Activated naive CD8-positive, alpha-beta T cell treated with anti-CD3 and anti-CD28 coated beads, Interleukin-2, amount 50 U/mL, for 24 hours (primary cell): ENCODE results near the gene RARA.
A peak's percentile ranks its signal among the peaks of the same experiment; 100 is the strongest.
"Not testable (repeated sequence)": the region's sequence is repeated elsewhere in the genome, so short reads cannot be mapped to it uniquely, and the experiment has no call there.

ENCODE experiments used
- ATAC-seq: fragments of 150-1000 bp; cut with Tn5 transposase; one replicate; pipeline ENCODE4 v1.10.0; 2021
- DNase-seq: peaks from one replicate; pipeline ENCODE4 v3.0.0; 2021
- H3K27ac Mint-ChIP-seq: one replicate; pipeline ENCODE4 v1.8.0; 2021; ENCODE audit warnings: mild to moderate bottlenecking, mixed read lengths
- H3K27me3 Mint-ChIP-seq: one replicate; pipeline ENCODE4 v1.8.0; 2021; ENCODE audit warnings: mixed read lengths
- H3K36me3 Mint-ChIP-seq: one replicate; pipeline ENCODE4 v1.8.0; 2021; ENCODE audit warnings: low read depth, mixed read lengths
- H3K4me1 Mint-ChIP-seq: one replicate; pipeline ENCODE4 v1.8.0; 2021; ENCODE audit warnings: mixed read lengths
- H3K4me3 Mint-ChIP-seq: one replicate; pipeline ENCODE4 v1.8.0; 2021; ENCODE audit warnings: mild to moderate bottlenecking, moderate library complexity, mixed read lengths
- H3K9me3 Mint-ChIP-seq: one replicate; pipeline ENCODE4 v1.8.0; 2021; ENCODE audit warnings: mixed read lengths

The RARA gene

GRCh38 chr17:40366861-40367518 lies 58.0 kb downstream of the RARA start:
- Mint-ChIP-seq H3K27ac (no peak overlapping the region), H3K27me3 (peaks cover 9% of the 10 kb centered on the region), H3K4me3 (no peak overlapping the region), H3K9me3 (no peaks in the 10 kb centered on the region), H3K36me3 (no peaks in the 10 kb centered on the region), H3K4me1 (peaks cover 11% of the 10 kb centered on the region)
- no peak for ATAC-seq
- DNase-seq = no peak

GRCh38 chr17:40367728-40368127 lies 58.7 kb downstream of the RARA start:
- not testable (repeated sequence) for H3K9me3 Mint-ChIP-seq, H3K27ac Mint-ChIP-seq, DNase-seq, H3K27me3 Mint-ChIP-seq, ATAC-seq, H3K4me3 Mint-ChIP-seq, H3K36me3 Mint-ChIP-seq
- H3K4me1 Mint-ChIP-seq = peaks cover 14% of the 10 kb centered on the region

DNA sequence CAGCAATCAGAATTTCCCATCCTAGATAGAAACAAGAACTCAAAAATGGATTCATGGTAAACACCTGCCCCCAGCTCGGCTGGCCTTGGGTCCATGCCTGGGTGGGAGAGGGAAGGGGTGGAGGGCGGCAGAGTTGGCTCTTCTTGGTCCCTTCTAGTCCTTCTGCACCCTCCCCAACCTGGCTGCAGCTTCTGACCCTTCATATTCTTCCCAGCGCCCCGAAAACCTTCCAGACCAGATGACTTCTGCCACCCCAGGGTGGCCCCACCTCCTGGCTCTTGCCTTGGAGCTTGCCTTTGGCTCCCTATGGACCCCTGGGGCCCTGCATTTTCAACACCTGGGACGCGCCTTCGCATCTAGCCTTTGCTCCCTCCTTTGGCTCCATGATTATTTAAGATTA lies 60.9 kb downstream of the RARA start:
- Mint-ChIP-seq H3K27me3 (no peaks in the 10 kb centered on the region), H3K9me3 (no peaks in the 10 kb centered on the region), H3K27ac (no peak overlapping the region), H3K4me1 (peaks cover 34% of the 10 kb centered on the region), H3K36me3 (no peaks in the 10 kb centered on the region), H3K4me3 (no peak overlapping the region)
- DNase-seq (no peak), ATAC-seq (no peak)

DNA sequence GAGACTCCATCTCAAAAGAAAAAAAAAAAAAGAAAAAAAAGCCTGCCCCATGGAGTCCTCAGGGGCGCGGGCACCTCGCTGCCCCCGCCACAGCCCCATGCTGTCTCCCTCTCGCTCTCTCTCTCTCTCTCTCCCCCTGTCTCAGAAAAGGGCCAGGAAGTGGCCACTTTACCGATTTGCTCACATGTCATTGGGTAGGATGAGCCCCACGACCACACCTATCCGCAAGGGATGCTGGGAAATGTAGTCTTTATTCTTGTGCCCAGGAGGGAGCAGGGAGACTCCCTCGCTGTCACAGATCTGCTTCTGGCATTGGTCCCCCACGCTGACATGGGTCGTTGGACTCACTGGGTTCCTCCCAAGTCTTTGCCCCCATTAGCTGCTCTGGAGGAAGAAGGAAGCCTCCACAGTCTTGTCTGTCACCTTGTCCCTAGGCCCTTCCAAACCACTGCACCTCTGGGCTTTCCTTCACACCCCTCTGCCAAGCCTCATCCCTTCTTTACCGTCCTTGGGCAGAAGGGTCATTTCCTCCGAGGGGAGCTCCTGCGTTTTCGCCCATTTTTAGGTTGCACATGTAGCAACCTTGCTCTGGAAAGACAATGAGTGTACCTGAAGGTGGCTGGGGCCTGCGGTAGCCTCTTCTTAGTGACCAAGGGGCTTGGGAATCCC lies 62.4 kb downstream of the RARA start:
- ATAC-seq (peak; percentile 47), DNase-seq (no peak)
- H3K36me3 Mint-ChIP-seq = no peaks in the 10 kb centered on the region
- H3K4me1 Mint-ChIP-seq = peaks cover 35% of the 10 kb centered on the region
- no peaks in the 10 kb centered on the region for H3K27me3 Mint-ChIP-seq
- H3K27ac Mint-ChIP-seq = no peak overlapping the region
- no peaks in the 10 kb centered on the region for H3K9me3 Mint-ChIP-seq
- H3K4me3 Mint-ChIP-seq = no peak overlapping the region

- Mint-ChIP-seq H3K9me3 (no peaks in the 10 kb centered on the region), H3K4me1 (peaks cover 42% of the 10 kb centered on the region), H3K36me3 (no peaks in the 10 kb centered on the region), H3K4me3 (no peak overlapping the region), H3K27ac (no peak overlapping the region), H3K27me3 (peaks cover 3% of the 10 kb centered on the region)
- no peak for ATAC-seq
- no peak for DNase-seq
Observed at GRCh38 chr17:40372031-40372430, 63.1 kb downstream of the RARA start.

DNA sequence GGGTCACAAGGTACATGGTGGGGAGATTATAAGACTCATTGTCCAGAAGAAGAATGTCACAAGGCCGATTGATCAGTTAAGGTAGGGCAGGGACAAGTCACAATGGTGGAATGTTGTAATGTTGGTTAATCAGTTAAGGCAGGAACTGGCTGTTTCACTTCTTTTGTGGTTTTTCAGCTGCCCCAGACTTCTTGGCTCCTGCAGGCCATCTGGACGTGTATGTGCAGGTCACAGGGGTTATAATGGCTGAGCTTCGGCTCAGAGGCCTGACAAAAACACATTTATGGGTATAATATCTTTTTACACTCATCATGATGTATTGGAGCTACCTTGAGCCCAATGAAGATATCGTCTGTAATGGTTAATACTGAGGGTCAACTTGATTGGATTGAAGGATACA lies 63.7 kb downstream of the RARA start:
- not testable (repeated sequence) for H3K36me3 Mint-ChIP-seq, ATAC-seq, H3K27me3 Mint-ChIP-seq, H3K9me3 Mint-ChIP-seq, DNase-seq, H3K4me3 Mint-ChIP-seq
- Mint-ChIP-seq H3K4me1 (peaks cover 44% of the 10 kb centered on the region), H3K27ac (peak overlapping the region; percentile 72)

GRCh38 chr17:40373324-40373723 lies 64.3 kb downstream of the RARA start:
- ATAC-seq (peak; percentile 86), DNase-seq (no peak)
- Mint-ChIP-seq H3K27ac (peak overlapping the region; percentile 72), H3K27me3 (peaks cover 3% of the 10 kb centered on the region), H3K4me1 (peaks cover 44% of the 10 kb centered on the region), H3K4me3 (no peak overlapping the region), H3K9me3 (no peaks in the 10 kb centered on the region), H3K36me3 (no peaks in the 10 kb centered on the region)

GRCh38 chr17:40373999-40374398 lies 65.0 kb downstream of the RARA start:
- DNase-seq = no peak
- Mint-ChIP-seq H3K4me1 (peaks cover 44% of the 10 kb centered on the region), H3K4me3 (no peak overlapping the region), H3K36me3 (no peaks in the 10 kb centered on the region), H3K27ac (peak overlapping the region; percentile 72), H3K9me3 (no peaks in the 10 kb centered on the region), H3K27me3 (peaks cover 3% of the 10 kb centered on the region)
- ATAC-seq = no peak

DNA sequence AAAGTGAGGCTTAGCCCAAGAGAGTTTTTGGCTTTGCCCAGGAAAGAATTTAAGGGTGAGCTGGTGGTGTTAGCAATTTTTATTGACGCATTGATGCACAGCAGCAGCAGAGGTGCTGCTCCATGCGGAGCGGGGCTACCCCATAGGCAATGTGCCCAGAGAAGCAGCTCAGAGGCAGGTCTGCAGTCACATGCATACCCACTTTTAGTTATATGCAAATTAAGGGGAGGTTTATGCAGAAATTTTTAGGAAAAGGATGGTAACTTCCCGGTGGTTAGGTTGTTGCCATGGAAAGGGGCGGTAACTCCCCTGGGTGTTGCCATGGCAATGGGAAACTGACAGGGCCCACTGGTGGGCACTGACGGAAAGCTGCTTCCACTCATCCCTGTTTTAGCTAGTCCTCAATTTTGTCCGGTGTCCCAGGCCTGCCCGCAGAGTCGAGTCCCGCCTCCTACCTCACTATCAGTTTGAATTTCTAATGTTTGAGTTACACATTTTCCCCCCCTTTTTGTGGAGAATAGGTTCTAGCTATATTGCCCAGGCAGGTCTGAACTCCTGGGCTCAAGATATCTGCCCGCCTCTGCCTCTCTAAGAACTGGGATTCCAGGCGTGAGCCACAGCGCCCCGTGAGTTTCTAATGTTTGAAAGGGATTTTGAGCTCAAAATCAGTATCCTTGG lies 66.0 kb downstream of the RARA start:
- ATAC-seq = no peak
- Mint-ChIP-seq H3K36me3 (no peaks in the 10 kb centered on the region), H3K4me3 (no peak overlapping the region), H3K4me1 (peaks cover 44% of the 10 kb centered on the region), H3K27me3 (peaks cover 3% of the 10 kb centered on the region), H3K27ac (no peak overlapping the region), H3K9me3 (no peaks in the 10 kb centered on the region)
- DNase-seq = no peak

DNA sequence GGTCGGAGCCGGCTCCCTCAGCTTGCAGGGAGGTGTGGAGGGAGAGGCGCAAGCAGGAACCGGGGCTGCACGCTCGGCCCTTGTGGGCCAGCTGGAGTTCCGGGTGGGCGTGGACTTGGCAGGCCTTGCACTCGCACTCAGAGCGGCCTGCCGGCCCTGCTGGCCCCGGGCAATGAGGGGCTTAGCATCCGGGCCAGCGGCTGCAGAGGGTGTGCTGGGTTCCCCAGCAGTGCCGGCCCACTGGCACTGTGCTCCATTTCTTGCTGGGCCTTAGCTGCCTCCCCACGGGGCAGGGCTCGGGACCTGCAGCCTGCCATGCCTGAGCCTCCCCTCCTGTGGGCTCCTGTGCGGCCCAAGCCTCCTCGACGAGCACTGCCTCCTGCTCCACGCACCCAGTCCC lies 66.8 kb downstream of the RARA start:
- H3K36me3 Mint-ChIP-seq, H3K4me3 Mint-ChIP-seq, H3K27me3 Mint-ChIP-seq, H3K27ac Mint-ChIP-seq, H3K9me3 Mint-ChIP-seq, DNase-seq, ATAC-seq: not testable (repeated sequence)
- H3K4me1 Mint-ChIP-seq = peaks cover 44% of the 10 kb centered on the region

DNA sequence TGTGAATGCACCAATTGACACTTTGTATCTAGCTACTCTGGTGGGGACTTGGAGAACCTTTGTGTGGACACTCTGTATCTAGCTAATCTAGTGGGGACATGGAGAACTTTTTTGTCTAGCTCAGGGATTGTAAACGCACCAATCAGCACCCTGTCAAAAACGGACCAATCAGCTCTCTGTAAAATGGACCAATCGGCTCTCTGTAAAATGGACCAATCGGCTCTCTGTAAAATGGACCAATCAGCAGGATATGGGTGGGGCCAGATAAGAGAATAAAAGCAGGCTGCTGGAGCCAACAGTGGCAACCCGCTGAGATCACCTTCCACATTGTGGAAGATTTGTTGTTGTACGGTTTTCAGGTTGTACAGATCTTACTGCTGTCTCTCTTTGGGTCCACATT lies 67.6 kb downstream of the RARA start:
- not testable (repeated sequence) for H3K9me3 Mint-ChIP-seq, ATAC-seq, DNase-seq, H3K36me3 Mint-ChIP-seq, H3K4me3 Mint-ChIP-seq, H3K27me3 Mint-ChIP-seq
- Mint-ChIP-seq H3K4me1 (peaks cover 42% of the 10 kb centered on the region), H3K27ac (peak overlapping the region; percentile 35)

GRCh38 chr17:40377832-40378231 lies 68.9 kb downstream of the RARA start:
- H3K36me3 Mint-ChIP-seq = no peaks in the 10 kb centered on the region
- H3K4me3 Mint-ChIP-seq = no peak overlapping the region
- H3K27me3 Mint-ChIP-seq = peaks cover 3% of the 10 kb centered on the region
- H3K9me3 Mint-ChIP-seq = no peaks in the 10 kb centered on the region
- DNase-seq (no peak), ATAC-seq (no peak)
- peaks cover 31% of the 10 kb centered on the region for H3K4me1 Mint-ChIP-seq
- no peak overlapping the region for H3K27ac Mint-ChIP-seq

DNA sequence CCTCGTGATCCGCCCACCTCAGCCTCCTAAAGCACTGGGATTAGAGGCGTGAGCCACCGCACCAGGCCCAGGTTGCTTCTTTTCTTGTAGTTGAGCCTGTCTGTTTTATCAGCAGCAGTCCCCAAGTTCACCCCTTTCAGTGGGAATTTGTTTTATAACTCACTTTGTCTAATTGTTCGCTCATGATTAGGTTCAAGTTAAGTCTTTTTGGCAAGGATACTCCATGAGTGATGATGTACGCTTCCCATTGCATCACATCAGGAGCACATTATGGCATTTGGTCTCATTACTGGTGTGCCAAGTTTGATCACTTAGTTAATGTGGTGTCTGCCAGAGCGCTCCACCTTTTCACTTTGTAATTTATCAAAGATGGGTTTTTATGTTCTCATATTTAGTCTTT lies 70.0 kb downstream of the RARA start:
- ATAC-seq = no peak
- Mint-ChIP-seq H3K9me3 (no peaks in the 10 kb centered on the region), H3K27me3 (peaks cover 3% of the 10 kb centered on the region), H3K36me3 (no peaks in the 10 kb centered on the region), H3K4me3 (no peak overlapping the region), H3K27ac (no peak overlapping the region), H3K4me1 (peaks cover 20% of the 10 kb centered on the region)
- DNase-seq = no peak

DNA sequence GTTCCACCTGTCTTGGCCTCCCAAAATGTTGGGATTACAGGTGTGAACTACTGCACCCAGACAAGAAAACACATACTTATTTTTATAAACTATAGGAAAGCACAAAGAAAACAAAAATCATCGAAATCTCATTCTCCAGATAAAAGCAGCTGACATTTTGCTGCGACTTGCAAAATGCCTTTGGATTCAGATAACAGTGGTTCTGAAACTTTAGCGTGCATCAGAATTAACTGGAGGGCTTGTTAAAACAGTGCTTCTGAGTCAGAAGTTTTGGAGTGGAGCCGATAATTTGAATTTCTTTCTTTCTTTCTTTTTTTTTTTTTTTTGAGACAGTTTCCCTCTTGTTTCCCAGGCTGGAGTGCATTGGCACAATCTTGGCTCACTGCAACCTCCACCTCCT lies 73.3 kb downstream of the RARA start:
- no peaks in the 10 kb centered on the region for H3K4me1 Mint-ChIP-seq
- peaks cover 5% of the 10 kb centered on the region for H3K36me3 Mint-ChIP-seq
- no peak overlapping the region for H3K27ac Mint-ChIP-seq
- DNase-seq (no peak), ATAC-seq (no peak)
- no peak overlapping the region for H3K4me3 Mint-ChIP-seq
- H3K27me3 Mint-ChIP-seq = no peaks in the 10 kb centered on the region
- H3K9me3 Mint-ChIP-seq = no peaks in the 10 kb centered on the region

- not testable (repeated sequence) for H3K9me3 Mint-ChIP-seq, H3K27ac Mint-ChIP-seq, H3K4me1 Mint-ChIP-seq, H3K27me3 Mint-ChIP-seq, DNase-seq, ATAC-seq, H3K4me3 Mint-ChIP-seq
- peaks cover 43% of the 10 kb centered on the region for H3K36me3 Mint-ChIP-seq
Observed at GRCh38 chr17:40386555-40386954, 77.6 kb downstream of the RARA start.
